Neural cell (in vitro differentiated cells): ENCODE data around the gene BICRAL.

Experiments
- EP300 ChIP-seq: fragments of 450-650 bp; conservative IDR thresholded peaks from 2 replicates; pipeline ENCODE4 v1.6.1; 2014; ENCODE audit warnings: antibody characterized with exemption, mild to moderate bottlenecking, moderate library complexity; ENCODE audit not compliant: poor library complexity, severe bottlenecking
- EZH2 ChIP-seq: fragments of 200-600, 300-800 bp; shearing (Covaris generic), sonication (generic); IDR thresholded peaks from 2 replicates; pipeline ENCODE4 v1.6.1; 2014; ENCODE audit warnings: antibody characterized with exemption, low read length, borderline replicate concordance, mild to moderate bottlenecking; ENCODE audit not compliant: insufficient read depth, poor library complexity, severe bottlenecking
- MXI1 ChIP-seq: fragments of 450-650 bp; conservative IDR thresholded peaks from 2 replicates; pipeline ENCODE4 v1.6.1; 2014; ENCODE audit warnings: antibody characterized with exemption, mild to moderate bottlenecking; ENCODE audit not compliant: poor library complexity, severe bottlenecking
- POLR2AphosphoS5 ChIP-seq: IDR thresholded peaks from 2 replicates; pipeline ENCODE4 v1.6.1; 2012
- RAD21 ChIP-seq: fragments of 450-650 bp; conservative IDR thresholded peaks from 2 replicates; pipeline ENCODE4 v1.6.1; 2014; ENCODE audit warnings: antibody characterized with exemption, mild to moderate bottlenecking, moderate library complexity
- SMC3 ChIP-seq: fragments of 450-650 bp; conservative IDR thresholded peaks from 2 replicates; pipeline ENCODE4 v1.6.1; 2014; ENCODE audit warnings: antibody characterized with exemption, mild to moderate bottlenecking, moderate library complexity; ENCODE audit not compliant: poor library complexity
- TAF1 ChIP-seq: IDR thresholded peaks from 2 replicates; pipeline ENCODE4 v1.6.1; 2012; ENCODE audit warnings: low read depth
- TF ChIP-seq, protein P1 (sequence below): fragments of 450-650 bp; IDR thresholded peaks from 2 replicates; pipeline ENCODE4 v1.5.1; 2014; ENCODE audit warnings: antibody characterized with exemption, mild to moderate bottlenecking, moderate library complexity; ENCODE audit not compliant: poor library complexity, severe bottlenecking
- TF ChIP-seq, protein P2 (sequence below): IDR thresholded peaks from 2 replicates; pipeline ENCODE4 v1.6.1; 2012; ENCODE audit warnings: borderline replicate concordance

DNA sequence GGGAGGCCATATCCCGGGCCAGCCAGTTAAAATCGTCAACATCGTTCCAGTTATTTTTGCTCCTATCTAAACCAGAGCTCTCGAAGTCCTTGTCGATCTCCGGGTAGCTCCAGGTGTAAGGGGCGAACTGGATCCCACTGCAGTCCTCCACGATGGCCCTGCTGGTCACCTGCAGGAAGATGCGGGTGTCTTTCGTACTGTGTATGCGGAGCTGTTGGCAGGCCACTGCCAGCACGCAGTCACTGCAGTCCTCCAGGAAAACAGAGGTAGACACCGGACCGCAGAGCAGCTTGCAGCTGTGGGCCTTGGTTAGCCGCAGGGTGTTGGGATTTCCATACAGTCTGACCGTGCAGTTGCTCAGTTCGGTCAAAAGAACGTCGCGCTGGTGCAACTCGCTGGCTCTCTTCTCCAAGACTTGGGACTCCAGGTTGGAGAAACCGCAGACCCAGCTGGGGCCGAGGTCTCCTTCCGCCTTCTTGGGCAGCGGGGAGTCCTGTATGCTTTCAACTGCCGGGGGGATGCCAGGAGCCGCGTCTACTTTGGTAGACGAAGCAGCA is 36.7 kb upstream of the BICRAL start:
- TF ChIP-seq, protein P1, sequence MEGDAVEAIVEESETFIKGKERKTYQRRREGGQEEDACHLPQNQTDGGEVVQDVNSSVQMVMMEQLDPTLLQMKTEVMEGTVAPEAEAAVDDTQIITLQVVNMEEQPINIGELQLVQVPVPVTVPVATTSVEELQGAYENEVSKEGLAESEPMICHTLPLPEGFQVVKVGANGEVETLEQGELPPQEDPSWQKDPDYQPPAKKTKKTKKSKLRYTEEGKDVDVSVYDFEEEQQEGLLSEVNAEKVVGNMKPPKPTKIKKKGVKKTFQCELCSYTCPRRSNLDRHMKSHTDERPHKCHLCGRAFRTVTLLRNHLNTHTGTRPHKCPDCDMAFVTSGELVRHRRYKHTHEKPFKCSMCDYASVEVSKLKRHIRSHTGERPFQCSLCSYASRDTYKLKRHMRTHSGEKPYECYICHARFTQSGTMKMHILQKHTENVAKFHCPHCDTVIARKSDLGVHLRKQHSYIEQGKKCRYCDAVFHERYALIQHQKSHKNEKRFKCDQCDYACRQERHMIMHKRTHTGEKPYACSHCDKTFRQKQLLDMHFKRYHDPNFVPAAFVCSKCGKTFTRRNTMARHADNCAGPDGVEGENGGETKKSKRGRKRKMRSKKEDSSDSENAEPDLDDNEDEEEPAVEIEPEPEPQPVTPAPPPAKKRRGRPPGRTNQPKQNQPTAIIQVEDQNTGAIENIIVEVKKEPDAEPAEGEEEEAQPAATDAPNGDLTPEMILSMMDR, result peak; percentile 11
- no peak for TF ChIP-seq EZH2
- TF ChIP-seq EP300, result no peak
- peak; percentile 38 for TF ChIP-seq POLR2AphosphoS5
- TF ChIP-seq TAF1, result no peak
- TF ChIP-seq RAD21, result no peak
- peak; percentile 12 for TF ChIP-seq SMC3
- TF ChIP-seq, protein P2, sequence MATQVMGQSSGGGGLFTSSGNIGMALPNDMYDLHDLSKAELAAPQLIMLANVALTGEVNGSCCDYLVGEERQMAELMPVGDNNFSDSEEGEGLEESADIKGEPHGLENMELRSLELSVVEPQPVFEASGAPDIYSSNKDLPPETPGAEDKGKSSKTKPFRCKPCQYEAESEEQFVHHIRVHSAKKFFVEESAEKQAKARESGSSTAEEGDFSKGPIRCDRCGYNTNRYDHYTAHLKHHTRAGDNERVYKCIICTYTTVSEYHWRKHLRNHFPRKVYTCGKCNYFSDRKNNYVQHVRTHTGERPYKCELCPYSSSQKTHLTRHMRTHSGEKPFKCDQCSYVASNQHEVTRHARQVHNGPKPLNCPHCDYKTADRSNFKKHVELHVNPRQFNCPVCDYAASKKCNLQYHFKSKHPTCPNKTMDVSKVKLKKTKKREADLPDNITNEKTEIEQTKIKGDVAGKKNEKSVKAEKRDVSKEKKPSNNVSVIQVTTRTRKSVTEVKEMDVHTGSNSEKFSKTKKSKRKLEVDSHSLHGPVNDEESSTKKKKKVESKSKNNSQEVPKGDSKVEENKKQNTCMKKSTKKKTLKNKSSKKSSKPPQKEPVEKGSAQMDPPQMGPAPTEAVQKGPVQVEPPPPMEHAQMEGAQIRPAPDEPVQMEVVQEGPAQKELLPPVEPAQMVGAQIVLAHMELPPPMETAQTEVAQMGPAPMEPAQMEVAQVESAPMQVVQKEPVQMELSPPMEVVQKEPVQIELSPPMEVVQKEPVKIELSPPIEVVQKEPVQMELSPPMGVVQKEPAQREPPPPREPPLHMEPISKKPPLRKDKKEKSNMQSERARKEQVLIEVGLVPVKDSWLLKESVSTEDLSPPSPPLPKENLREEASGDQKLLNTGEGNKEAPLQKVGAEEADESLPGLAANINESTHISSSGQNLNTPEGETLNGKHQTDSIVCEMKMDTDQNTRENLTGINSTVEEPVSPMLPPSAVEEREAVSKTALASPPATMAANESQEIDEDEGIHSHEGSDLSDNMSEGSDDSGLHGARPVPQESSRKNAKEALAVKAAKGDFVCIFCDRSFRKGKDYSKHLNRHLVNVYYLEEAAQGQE, result no peak
- TF ChIP-seq MXI1, result no peak
